Stimulated activated CD8-positive, alpha-beta memory T cell treated with anti-CD3 and anti-CD28 coated beads, Interleukin-12 subunit alpha, Interleukin-12 subunit beta, amount 100 ng/mL, for 1 hour (primary cell): ENCODE data around the gene OR2K2.
"Not testable (repeated sequence)": the region's sequence is repeated elsewhere in the genome, so short reads cannot be mapped to it uniquely, and the experiment has no call there.

ENCODE experiments used
- DNase-seq: peaks from one replicate; pipeline ENCODE4 v3.0.0-alpha.2; 2020; ENCODE audit warnings: low read depth

OR2K2 gene

GRCh38 chr9:111297066-111297824 is 32.8 kb downstream of the OR2K2 start:
- no peak for DNase-seq

GRCh38 chr9:111294691-111295451 is 35.2 kb downstream of the OR2K2 start:
- DNase-seq, result no peak

DNA sequence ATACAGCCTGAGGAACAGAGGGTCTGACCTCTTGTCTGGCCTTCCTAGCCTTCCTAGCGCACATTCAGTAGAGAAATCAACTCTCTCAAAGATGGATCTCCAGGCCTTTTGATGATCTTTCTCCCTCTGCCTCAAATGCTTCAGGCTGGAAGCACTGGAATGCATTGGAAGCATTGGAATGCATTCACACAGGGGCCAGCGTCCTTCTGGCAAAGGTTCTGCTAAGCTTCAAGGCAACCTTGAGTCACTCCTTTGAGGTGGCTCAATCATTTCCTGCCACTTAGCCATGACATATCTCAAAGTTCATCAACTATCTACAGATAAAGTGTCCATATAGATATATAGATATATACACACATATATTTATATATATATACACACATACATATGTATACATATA is 42.9 kb downstream of the OR2K2 start:
- no peak for DNase-seq

GRCh38 chr9:111284703-111285102 is 45.3 kb downstream of the OR2K2 start:
- no peak for DNase-seq

DNA sequence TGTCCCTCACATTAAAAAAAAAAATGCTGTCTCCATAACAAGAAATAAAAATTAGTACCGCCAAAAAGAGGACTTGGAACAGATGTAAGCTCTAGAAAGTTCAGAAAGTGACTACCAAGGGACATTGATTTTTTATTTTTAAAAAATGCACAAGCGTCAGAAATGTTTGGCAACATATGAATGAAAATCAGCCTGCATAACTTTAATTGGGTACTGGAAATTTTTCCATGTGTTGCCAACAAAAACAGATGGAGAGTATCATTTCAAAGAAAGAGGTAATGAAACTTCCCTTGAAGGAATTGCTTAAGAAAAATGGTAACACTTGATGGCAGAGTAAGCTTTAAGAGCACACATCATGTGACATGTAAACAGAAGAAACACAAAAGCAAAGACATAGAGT is 47.2 kb downstream of the OR2K2 start:
- no peak for DNase-seq

- DNase-seq, result not testable (repeated sequence)
These were observed 49.2 kb downstream of the OR2K2 start for GRCh38 chr9:111280795-111281194.
